CD8-positive, alpha-beta memory T cell (primary cell): ENCODE data around the gene ACY1. TPM values are rescaled to one million over a fixed set of nuclear protein-coding genes. Genes with fewer than 3 reads are reported as not detected.

Source experiments
- CTCF ChIA-PET: fragments of 350-600 bp; sonication (Branson Sonifier 250); formaldehyde crosslinking; loops from one replicate; lab custom pipeline; 2021; ENCODE audit warnings: antibody characterized with exemption; lab: Charles Lee
- POLR2A ChIA-PET: fragments of 350-600 bp; sonication (Branson Sonifier 250); formaldehyde crosslinking; loops from one replicate; lab custom pipeline; 2021; ENCODE audit warnings: antibody characterized with exemption; lab: Charles Lee
- DNase-seq, 5 donors: peaks; one replicate each; pipeline versions ENCODE4 v3.0.0 to v3.0.0-alpha.2; 2020 to 2022; ENCODE audit warnings: mixed read lengths in 1 of 5
- H3K27ac ChIP-seq: one replicate; pipeline ENCODE4 v1.7.0; 2013; ENCODE audit warnings: low read depth, mild to moderate bottlenecking, low read length, moderate library complexity
- H3K27me3 ChIP-seq: 2 replicates; pipeline ENCODE4 v1.7.0; 2013; ENCODE audit warnings: low read length, mild to moderate bottlenecking; ENCODE audit not compliant: insufficient read depth, poor library complexity, severe bottlenecking
- H3K36me3 ChIP-seq: 2 replicates; pipeline ENCODE4 v1.7.0; 2013; ENCODE audit warnings: mild to moderate bottlenecking, low read length, moderate library complexity; ENCODE audit not compliant: insufficient read depth
- H3K4me1 ChIP-seq: 2 replicates; pipeline ENCODE4 v1.7.0; 2013; ENCODE audit warnings: mild to moderate bottlenecking, low read length, moderate library complexity; ENCODE audit not compliant: insufficient read depth
- H3K4me3 ChIP-seq: 2 replicates; pipeline ENCODE4 v1.7.0; 2013; ENCODE audit warnings: mild to moderate bottlenecking, low read length
- H3K9me3 ChIP-seq: 2 replicates; pipeline ENCODE4 v1.7.0; 2013; ENCODE audit warnings: mild to moderate bottlenecking, low read length
- H3K27ac Mint-ChIP-seq, 8 donors: one replicate each; pipeline ENCODE4 v1.8.0; 2020 to 2021; ENCODE audit warnings: mixed read lengths in 8 of 8, mild to moderate bottlenecking in 6 of 8, inconsistent platforms in 3 of 8, moderate library complexity in 3 of 8
- H3K27me3 Mint-ChIP-seq, 2 donors: one replicate each; pipeline ENCODE4 v1.8.0; 2020 to 2021; ENCODE audit warnings: mixed read lengths in 2 of 2, mild to moderate bottlenecking in 1 of 2, moderate library complexity in 1 of 2
- H3K36me3 Mint-ChIP-seq, 3 donors: one replicate each; pipeline ENCODE4 v1.8.0; 2020 to 2021; ENCODE audit warnings: mixed read lengths in 3 of 3, inconsistent platforms in 1 of 3, mild to moderate bottlenecking in 1 of 3
- H3K4me1 Mint-ChIP-seq, 3 donors: one replicate each; pipeline ENCODE4 v1.8.0; 2020 to 2021; ENCODE audit warnings: mixed read lengths in 3 of 3, inconsistent platforms in 1 of 3, mild to moderate bottlenecking in 1 of 3
- H3K4me3 Mint-ChIP-seq, 7 donors: one replicate each; pipeline ENCODE4 v1.8.0; 2020 to 2021; ENCODE audit warnings: mixed read lengths in 7 of 7, mild to moderate bottlenecking in 6 of 7, moderate library complexity in 4 of 7, inconsistent platforms in 2 of 7
- H3K9me3 Mint-ChIP-seq, 5 donors: one replicate each; pipeline ENCODE4 v1.8.0; 2020 to 2022; ENCODE audit warnings: mixed read lengths in 5 of 5, mild to moderate bottlenecking in 3 of 5, moderate library complexity in 2 of 5, inconsistent platforms in 1 of 5
- polyA plus RNA-seq: library from polyadenylated mRNA; unstranded; fragments of 300-500 nt; fragmentation: Illumina TruSeq; gene quantifications from one replicate; pipeline ENCODE4 v1.2.3, GENCODE V29; 2021
- total RNA-seq, 2 experiments: library from RNA; stranded (reverse); gene quantifications; one replicate each; pipeline ENCODE4 v1.2.3, GENCODE V29; 2021

Gene ACY1
- total and polyA plus RNA-seq, 3 experiments from 2014 or later, result 13.8 to 49.0 (median 46.1) TPM

DNA sequence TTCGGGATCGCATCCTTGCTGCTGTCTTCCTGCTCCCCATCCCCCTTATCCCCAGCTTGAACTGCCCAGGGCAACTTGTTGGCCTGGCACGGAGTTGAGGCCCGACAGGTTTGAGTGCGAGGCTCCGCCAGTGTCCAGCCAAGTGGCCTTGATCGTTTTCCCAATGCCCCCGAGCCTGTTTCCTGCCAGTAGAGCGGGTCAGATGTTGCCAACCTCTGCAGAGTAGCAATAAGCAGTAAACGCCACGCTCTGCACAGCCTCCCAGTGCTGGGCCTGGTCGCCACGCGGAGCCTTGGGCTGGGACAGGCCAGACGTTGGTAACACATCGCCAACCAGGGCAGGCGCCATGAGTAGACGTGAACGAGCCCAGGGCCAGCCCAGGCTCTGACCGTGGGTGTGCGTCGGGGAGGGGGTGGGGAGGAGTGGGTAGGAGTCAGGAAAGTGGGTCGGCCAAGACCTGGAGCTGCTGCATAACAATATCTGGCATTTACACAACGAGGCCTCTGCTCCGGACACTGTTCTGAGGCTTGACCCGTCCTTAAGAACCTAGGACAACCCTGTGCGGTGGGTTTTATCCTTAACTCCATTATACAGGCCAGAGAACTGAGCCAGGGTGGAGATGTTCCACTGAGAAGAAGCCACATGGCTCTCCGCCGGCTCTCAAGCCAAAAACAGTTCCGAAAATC lies 8.9 kb upstream of the ACY1 start:
- ChIA-PET CTCF (interaction anchor here (0.7 to 6.2 kb wide), 22 partner anchors 9 to 483 kb away, joined by 3 to 65 read pairs (median 4); partner anchors contain the start of genes ACY1, GPR62, PARP3 and RPL29), POLR2A (interaction anchor here (1.0 to 2.3 kb wide), 7 partner anchors 9 to 474 kb away, joined by 3 to 15 read pairs (median 6); partner anchors contain the start of genes ACY1, DCAF1, PARP3 and RPL29)
- peak overlapping the region; percentile 89 to 99 (median 95) for H3K4me3 Mint-ChIP-seq
- Histone ChIP-seq H3K27me3 (no peaks in the 10 kb centered on the region), H3K36me3 (no peaks in the 10 kb centered on the region), H3K27ac (peak overlapping the region; percentile 83), H3K4me1 (peaks cover 32% of the 10 kb centered on the region), H3K4me3 (peak overlapping the region; percentile 97), H3K9me3 (no peaks in the 10 kb centered on the region)
- no peak for DNase-seq
- H3K27ac Mint-ChIP-seq, result peak overlapping the region; percentile 87 to 98 (median 93)
- H3K36me3 Mint-ChIP-seq, result peaks cover 0 to 16% (median 0%) of the 10 kb centered on the region in 3 donors
- H3K27me3 Mint-ChIP-seq, result no peaks in the 10 kb centered on the region
- H3K4me1 Mint-ChIP-seq, result peaks cover 25 to 50% (median 47%) of the 10 kb centered on the region in 3 donors
- H3K9me3 Mint-ChIP-seq, result no peaks in the 10 kb centered on the region

DNA sequence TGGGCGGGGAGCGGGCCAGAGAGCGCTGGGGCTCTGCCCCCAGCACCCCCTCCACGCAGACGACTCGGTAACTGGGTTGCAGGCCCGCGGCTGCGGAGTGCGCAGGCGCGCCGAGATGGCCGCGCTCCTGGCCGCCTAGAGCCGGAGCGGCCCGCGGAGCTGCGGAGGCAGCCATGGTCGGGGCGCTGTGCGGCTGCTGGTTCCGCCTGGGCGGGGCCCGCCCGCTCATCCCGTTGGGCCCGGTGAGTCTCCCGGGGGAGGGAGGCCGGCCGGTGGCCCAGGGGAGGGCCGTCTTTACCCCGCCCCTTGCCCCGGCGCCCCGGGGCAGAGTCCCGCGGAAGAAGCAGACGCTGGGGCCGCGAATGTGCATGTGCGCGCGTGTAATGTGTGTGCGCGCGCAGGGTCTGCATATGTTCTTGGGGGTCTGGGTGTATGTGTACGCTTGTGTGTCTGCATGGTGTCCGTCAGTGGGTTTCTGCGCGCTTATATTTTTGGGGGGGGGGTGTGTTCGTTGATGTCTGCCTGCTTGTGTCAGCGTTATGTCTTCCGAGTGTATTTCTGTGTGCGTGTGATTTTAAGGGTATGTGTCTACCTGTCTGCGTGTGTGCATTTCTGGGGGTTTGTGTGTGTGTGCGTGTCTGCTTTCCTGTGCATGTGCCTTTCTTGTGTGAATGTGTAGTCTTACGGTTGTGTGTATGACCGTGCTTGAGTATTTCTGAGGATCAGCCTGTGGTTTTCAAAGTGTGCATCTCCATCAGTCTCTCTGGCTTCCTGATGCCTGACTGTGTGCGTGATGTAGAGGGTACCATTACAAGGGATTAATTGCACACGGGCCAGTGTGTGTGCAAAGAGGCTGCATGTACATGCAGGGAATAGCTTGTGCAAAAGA lies 8.1 kb upstream of the ACY1 start, which contains the start of gene ABHD14A:
ABHD14A (plus strand) TSS at position 102 of the 889 bp plus-strand sequence; CDS start at position 174, 72 bp downstream.
- ChIA-PET POLR2A (interaction anchor here (0.6 to 2.3 kb wide), 4 partner anchors 8 to 182 kb away, joined by 3 to 14 read pairs (median 4); partner anchors contain the start of genes ACY1, PARP3 and RRP9), CTCF (interaction anchor here (0.8 to 6.2 kb wide), 7 partner anchors 8 to 31 kb away, joined by 3 to 65 read pairs (median 13); partner anchors contain the start of genes ACY1, GPR62, PARP3 and RRP9)
- H3K27ac ChIP-seq, result peak within 1 kb of the TSS; percentile 83
- H3K27me3 ChIP-seq, result no peaks in the 10 kb centered on the region
- Mint-ChIP-seq H3K27me3 (no peaks in the 10 kb centered on the region), H3K27ac (peak within 1 kb of the TSS; percentile 87 to 98 (median 94)), H3K4me3 (peak within 1 kb of the TSS; percentile 89 to 99 (median 95)), H3K9me3 (no peaks in the 10 kb centered on the region), H3K4me1 (peaks cover 25 to 50% (median 46%) of the 10 kb centered on the region in 3 donors), H3K36me3 (peaks cover 0 to 16% (median 0%) of the 10 kb centered on the region in 3 donors)
- DNase-seq, result peak; percentile 67 to 84 (median 78)
- H3K4me1 ChIP-seq, result peaks cover 32% of the 10 kb centered on the region
- peak within 1 kb of the TSS; percentile 97 for H3K4me3 ChIP-seq
- H3K9me3 ChIP-seq, result no peaks in the 10 kb centered on the region
- H3K36me3 ChIP-seq, result no peaks in the 10 kb centered on the region

DNA sequence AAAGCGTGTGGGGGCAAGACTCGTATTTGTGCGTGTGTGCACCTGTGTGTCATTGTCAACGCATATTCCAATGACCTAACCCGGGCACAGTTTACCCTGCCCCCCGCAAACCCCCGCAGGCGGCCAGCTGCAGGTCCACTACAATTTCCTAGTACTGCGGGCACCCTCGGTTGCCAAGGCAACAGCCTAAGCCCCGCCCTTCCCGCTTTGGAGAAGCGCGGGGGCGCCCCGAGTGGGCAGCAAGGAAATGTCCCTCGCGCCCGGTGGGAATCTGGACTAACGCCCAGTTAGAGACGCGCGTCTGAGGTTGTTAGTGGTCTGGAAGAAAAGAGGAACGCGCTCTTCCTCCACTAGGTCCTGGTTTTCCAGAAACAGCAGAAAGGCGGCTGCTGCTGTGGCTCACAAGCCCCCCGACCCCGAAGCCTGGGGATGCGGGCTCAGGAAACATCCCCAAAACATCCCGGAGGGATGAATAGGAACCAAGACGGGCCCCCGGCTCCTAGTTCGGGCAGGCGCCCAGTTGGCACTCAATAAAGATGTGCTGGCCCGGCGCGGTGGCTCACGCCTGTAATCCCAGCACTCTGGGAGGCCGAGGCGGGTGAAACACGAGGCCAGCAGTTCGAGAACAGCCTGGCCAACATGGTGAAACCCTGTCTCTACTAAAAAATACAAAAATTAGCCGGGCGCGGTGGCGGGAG lies 7.3 kb upstream of the ACY1 start:
- peak overlapping the region; percentile 97 for H3K4me3 ChIP-seq
- POLR2A ChIA-PET, result interaction anchor here (1.3 kb wide), 1 partner anchor 34 kb away, joined by 6 read pairs; the partner anchor contains the start of genes PARP3 and RRP9
- no peaks in the 10 kb centered on the region for H3K9me3 Mint-ChIP-seq
- peak overlapping the region; percentile 83 to 95 (median 91) for H3K4me3 Mint-ChIP-seq
- H3K27me3 Mint-ChIP-seq, result no peaks in the 10 kb centered on the region
- no peaks in the 10 kb centered on the region for H3K27me3 ChIP-seq
- no peaks in the 10 kb centered on the region for H3K36me3 ChIP-seq
- H3K9me3 ChIP-seq, result no peaks in the 10 kb centered on the region
- peaks cover 32% of the 10 kb centered on the region for H3K4me1 ChIP-seq
- peaks cover 28 to 47% (median 44%) of the 10 kb centered on the region in 3 donors for H3K4me1 Mint-ChIP-seq
- CTCF ChIA-PET, result interaction anchor here (1.4 to 4.3 kb wide), 2 partner anchors 7 to 11 kb away, joined by 4 to 43 read pairs; partner anchors contain the start of gene ACY1
- peak in 4 of 5 donors; percentile 18 to 63 (median 28) for DNase-seq
- peak overlapping the region; percentile 83 for H3K27ac ChIP-seq
- peaks cover 0 to 14% (median 0%) of the 10 kb centered on the region in 3 donors for H3K36me3 Mint-ChIP-seq
- peak overlapping the region; percentile 70 to 94 (median 92) for H3K27ac Mint-ChIP-seq

DNA sequence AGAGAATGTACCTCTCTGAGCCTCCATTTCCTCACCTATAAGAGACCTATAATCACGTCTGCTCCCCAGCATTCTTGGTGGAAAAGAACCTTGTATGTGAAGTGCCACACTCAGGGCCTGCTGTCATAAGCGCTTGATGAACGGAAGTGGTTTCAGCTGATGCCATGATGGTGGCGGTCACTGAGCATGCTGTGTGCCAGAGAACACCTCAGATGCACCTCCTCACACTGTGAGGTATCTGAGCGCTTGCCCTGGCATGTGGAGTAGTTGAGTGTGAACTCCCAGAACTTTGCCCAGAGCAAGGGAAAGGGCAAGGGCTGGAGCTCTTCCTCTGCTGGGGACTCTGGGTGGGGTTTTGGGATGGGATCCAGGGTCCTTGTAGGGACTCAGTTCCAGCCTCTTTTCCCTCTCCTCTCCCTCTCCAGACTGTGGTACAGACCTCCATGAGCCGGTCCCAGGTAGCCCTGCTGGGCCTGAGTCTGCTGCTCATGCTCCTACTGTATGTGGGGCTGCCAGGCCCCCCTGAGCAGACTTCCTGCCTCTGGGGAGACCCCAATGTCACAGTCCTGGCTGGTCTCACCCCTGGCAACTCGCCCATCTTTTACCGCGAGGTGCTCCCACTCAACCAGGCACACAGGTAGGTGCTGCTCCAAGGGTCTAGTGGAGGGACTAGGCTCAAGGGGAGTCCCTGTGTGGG lies 5.7 kb upstream of the ACY1 start:
- no peaks in the 10 kb centered on the region for H3K9me3 Mint-ChIP-seq
- no peaks in the 10 kb centered on the region for H3K27me3 ChIP-seq
- peak; percentile 29 to 67 (median 41) for DNase-seq
- peak overlapping the region; percentile 15 to 95 (median 66) for H3K4me3 Mint-ChIP-seq
- ChIA-PET CTCF (no interaction called here), POLR2A (no interaction called here)
- no peaks in the 10 kb centered on the region for H3K9me3 ChIP-seq
- no peak overlapping the region for H3K4me3 ChIP-seq
- H3K27ac Mint-ChIP-seq, result peak overlapping the region in 7 of 8 donors; percentile 51 to 91 (median 86)
- H3K4me1 ChIP-seq, result peaks cover 43% of the 10 kb centered on the region
- no peaks in the 10 kb centered on the region for H3K36me3 ChIP-seq
- H3K36me3 Mint-ChIP-seq, result peaks cover 0 to 13% (median under 1%) of the 10 kb centered on the region in 3 donors
- peaks cover 39 to 50% (median 48%) of the 10 kb centered on the region in 3 donors for H3K4me1 Mint-ChIP-seq
- no peak overlapping the region for H3K27ac ChIP-seq
- no peaks in the 10 kb centered on the region for H3K27me3 Mint-ChIP-seq

DNA sequence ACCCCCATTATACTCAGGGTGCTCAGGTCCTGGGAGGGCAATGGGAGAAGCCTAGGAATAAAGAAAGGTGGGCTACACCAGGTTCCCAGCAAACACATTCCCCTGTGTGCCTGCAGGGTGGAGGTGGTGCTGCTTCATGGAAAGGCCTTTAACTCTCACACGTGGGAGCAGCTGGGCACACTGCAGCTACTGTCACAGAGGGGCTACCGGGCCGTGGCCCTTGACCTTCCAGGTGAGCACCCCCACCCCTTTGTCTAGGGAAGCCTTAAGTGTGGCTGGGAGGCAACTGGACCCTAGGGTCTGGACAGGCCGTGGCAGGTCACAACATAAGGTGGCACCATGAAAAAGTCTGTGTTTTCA lies 5.2 kb upstream of the ACY1 start:
- Mint-ChIP-seq H3K9me3 (no peaks in the 10 kb centered on the region), H3K4me1 (peaks cover 43 to 53% (median 50%) of the 10 kb centered on the region in 3 donors), H3K27ac (peak overlapping the region in 2 of 8 donors; percentile 8 to 9), H3K36me3 (peaks cover 0 to 13% (median 1%) of the 10 kb centered on the region in 3 donors), H3K27me3 (no peaks in the 10 kb centered on the region), H3K4me3 (peak overlapping the region in 2 of 7 donors; percentile 29 to 95)
- Histone ChIP-seq H3K9me3 (no peaks in the 10 kb centered on the region), H3K27me3 (no peaks in the 10 kb centered on the region), H3K36me3 (no peaks in the 10 kb centered on the region), H3K27ac (no peak overlapping the region), H3K4me3 (no peak overlapping the region), H3K4me1 (peaks cover 46% of the 10 kb centered on the region)
- DNase-seq, result no peak
- CTCF ChIA-PET, result no interaction called here
- POLR2A ChIA-PET, result no interaction called here

DNA sequence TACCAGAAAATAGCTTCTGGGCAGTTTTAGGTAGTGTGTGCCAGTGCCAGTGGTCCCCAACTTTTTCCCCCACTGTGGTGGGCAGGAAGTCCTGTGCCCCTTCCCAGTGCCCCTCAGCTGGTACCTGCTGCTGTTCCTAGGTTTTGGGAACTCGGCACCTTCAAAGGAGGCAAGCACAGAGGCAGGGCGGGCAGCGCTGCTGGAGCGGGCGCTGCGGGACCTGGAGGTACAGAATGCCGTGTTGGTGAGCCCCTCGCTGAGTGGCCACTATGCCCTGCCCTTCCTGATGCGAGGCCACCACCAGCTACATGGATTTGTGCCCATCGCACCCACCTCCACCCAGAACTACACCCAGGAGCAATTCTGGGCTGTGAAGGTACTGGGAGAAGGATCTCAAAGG lies 3.1 kb upstream of the ACY1 start:
- ChIA-PET POLR2A (interaction anchor here (1.1 kb wide), 1 partner anchor 12 kb away, joined by 3 read pairs; no protein-coding TSS in a partner anchor), CTCF (interaction anchor here (1.2 kb wide), 2 partner anchors 11 to 37 kb away, joined by 3 read pairs; no protein-coding TSS in a partner anchor)
- H3K27me3 ChIP-seq, result no peaks in the 10 kb centered on the region
- peaks cover 39 to 47% (median 46%) of the 10 kb centered on the region in 3 donors for H3K4me1 Mint-ChIP-seq
- H3K27me3 Mint-ChIP-seq, result no peaks in the 10 kb centered on the region
- no peak overlapping the region for H3K4me3 ChIP-seq
- H3K4me3 Mint-ChIP-seq, result no peak overlapping the region
- H3K9me3 ChIP-seq, result no peaks in the 10 kb centered on the region
- H3K36me3 Mint-ChIP-seq, result peaks cover 0 to 4% (median 1%) of the 10 kb centered on the region in 3 donors
- no peaks in the 10 kb centered on the region for H3K36me3 ChIP-seq
- no peaks in the 10 kb centered on the region for H3K9me3 Mint-ChIP-seq
- no peak for DNase-seq
- no peak overlapping the region for H3K27ac Mint-ChIP-seq
- H3K27ac ChIP-seq, result no peak overlapping the region
- peaks cover 42% of the 10 kb centered on the region for H3K4me1 ChIP-seq
